ENCODE results near the gene HNRNPR. TPM values are rescaled to one million over a fixed set of nuclear protein-coding genes. Genes with fewer than 3 reads are reported as not detected.
A peak's percentile ranks its signal among the peaks of the same experiment; 100 is the strongest.

Gene HNRNPR
- total and polyA plus RNA-seq, 9 of the 15 experiments (the other 6 are each of a cell fraction or from before 2014, with no cell fraction given), result 80.9 to 372 (median 301) TPM

GRCh38 chr1:23341931-23342692 lies 2.0 kb downstream of the HNRNPR start (continued):
- no peak for TF ChIP-seq TGIF2 (CRISPR knock-in tag; IDR thresholded peaks at IDR 0.05)
- no peak for TF ChIP-seq NFE2L1 (tag; IDR thresholded peaks at IDR 0.05; ENCODE audit: borderline replicate concordance, low read depth)
- TF ChIP-seq NRF1 (conservative IDR thresholded peaks at IDR 0.05 in 1 of 2, IDR thresholded peaks at IDR 0.05 in 1 of 2), result no peak
- peak; percentile 67 for TF ChIP-seq CBFA2T2 (conservative IDR thresholded peaks at IDR 0.05)
- TF ChIP-seq HSF4 (CRISPR knock-in tag; IDR thresholded peaks at IDR 0.05; ENCODE audit: borderline replicate concordance), result no peak
- TF ChIP-seq, protein P1, sequence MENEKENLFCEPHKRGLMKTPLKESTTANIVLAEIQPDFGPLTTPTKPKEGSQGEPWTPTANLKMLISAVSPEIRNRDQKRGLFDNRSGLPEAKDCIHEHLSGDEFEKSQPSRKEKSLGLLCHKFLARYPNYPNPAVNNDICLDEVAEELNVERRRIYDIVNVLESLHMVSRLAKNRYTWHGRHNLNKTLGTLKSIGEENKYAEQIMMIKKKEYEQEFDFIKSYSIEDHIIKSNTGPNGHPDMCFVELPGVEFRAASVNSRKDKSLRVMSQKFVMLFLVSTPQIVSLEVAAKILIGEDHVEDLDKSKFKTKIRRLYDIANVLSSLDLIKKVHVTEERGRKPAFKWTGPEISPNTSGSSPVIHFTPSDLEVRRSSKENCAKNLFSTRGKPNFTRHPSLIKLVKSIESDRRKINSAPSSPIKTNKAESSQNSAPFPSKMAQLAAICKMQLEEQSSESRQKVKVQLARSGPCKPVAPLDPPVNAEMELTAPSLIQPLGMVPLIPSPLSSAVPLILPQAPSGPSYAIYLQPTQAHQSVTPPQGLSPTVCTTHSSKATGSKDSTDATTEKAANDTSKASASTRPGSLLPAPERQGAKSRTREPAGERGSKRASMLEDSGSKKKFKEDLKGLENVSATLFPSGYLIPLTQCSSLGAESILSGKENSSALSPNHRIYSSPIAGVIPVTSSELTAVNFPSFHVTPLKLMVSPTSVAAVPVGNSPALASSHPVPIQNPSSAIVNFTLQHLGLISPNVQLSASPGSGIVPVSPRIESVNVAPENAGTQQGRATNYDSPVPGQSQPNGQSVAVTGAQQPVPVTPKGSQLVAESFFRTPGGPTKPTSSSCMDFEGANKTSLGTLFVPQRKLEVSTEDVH (IDR thresholded peaks at IDR 0.05; ENCODE audit: low read depth, partially characterized antibody), result no peak
- TF ChIP-seq ZNF174 (CRISPR knock-in tag; IDR thresholded peaks at IDR 0.05), result no peak
- TF ChIP-seq HBP1 (CRISPR knock-in tag; IDR thresholded peaks at IDR 0.05), result no peak
- TF ChIP-seq MTA3 (IDR thresholded peaks at IDR 0.05; ENCODE audit: borderline replicate concordance), result no peak
- no peak for TF ChIP-seq ZMIZ1 (IDR thresholded peaks at IDR 0.05; ENCODE audit: low read depth in 2 of 2, low read length in 2 of 2)
- peak; percentile 94 for TF ChIP-seq ZNF316 (IDR thresholded peaks at IDR 0.05)
- no peak for TF ChIP-seq TOE1 (IDR thresholded peaks at IDR 0.05; ENCODE audit: borderline replicate concordance)
- no peak for TF ChIP-seq TOE1 (CRISPR knock-in tag; IDR thresholded peaks at IDR 0.05; ENCODE audit: borderline replicate concordance, low read depth)
- no peak for TF ChIP-seq ELF4 (CRISPR knock-in tag; IDR thresholded peaks at IDR 0.05)
- no peak for TF ChIP-seq HDAC6 (IDR thresholded peaks at IDR 0.05; ENCODE audit: low read depth, low read length)
- no peak for TF ChIP-seq HINFP (tag; conservative IDR thresholded peaks at IDR 0.05; ENCODE audit: low read depth)
- no peak for TF ChIP-seq PHB (CRISPR knock-in tag; IDR thresholded peaks at IDR 0.05)
- TF ChIP-seq CHD1 (IDR thresholded peaks at IDR 0.05; ENCODE audit: low read length), result peak; percentile 73

Measured in K562 (cell line).